ENCODE results near the gene STRN3.

The STRN3 gene

DNA sequence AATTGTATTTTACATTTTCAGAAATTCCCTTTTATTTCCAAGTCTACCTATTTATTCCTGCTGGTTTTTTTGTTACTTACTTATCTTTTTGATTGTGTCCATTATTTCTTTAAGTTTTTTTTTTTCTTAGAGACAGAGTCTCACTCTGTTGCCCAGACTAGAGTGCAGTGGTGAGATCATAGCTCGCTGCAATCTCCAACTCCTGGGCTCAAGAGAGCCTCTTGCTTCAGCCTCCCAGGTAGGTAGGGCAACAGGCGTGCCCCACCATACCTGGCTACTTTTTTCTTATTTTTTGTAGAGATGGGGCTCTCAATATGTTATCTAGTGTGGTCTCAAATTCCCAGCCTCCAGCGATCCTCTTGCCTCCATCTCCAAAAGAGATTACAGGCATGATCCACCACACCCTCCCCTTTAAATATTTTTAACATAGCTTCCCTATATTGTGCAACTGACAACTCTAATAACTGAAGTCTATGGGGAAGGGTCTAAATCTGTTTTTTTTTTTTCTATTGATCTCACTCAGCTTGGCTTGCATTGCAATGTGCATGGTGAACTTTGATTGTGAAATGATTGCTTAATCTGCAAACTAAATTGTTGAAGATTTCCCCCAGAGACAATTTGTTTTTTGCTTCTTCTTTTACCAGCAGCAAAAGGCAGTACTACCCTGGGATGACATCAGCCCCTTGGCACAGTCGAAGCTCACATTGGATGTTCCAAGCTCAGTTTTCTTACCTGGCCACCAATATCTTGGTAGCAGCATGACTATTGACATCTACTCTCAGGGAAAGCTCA lies 177.5 kb downstream of the STRN3 start:
- H3K27ac Mint-ChIP-seq, result no peak overlapping the region
- H3K27me3 Mint-ChIP-seq (ENCODE audit: low read depth), result peaks cover 29% of the 10 kb centered on the region
- H3K4me1 Mint-ChIP-seq (ENCODE audit: low read depth), result no peaks in the 10 kb centered on the region
- H3K4me3 Mint-ChIP-seq, result no peak overlapping the region
- no peaks in the 10 kb centered on the region for H3K9me3 Mint-ChIP-seq
- H3K36me3 Mint-ChIP-seq (ENCODE audit: low read depth), result no peaks in the 10 kb centered on the region

All from T-helper 1 cell treated with Interleukin-12 subunit alpha and Interleukin-12 subunit beta and Interleukin-4 antibody, amounts not matched to agents 30 μg/mL and 1 μg/mL, for 36 hours (primary cell).